Muscle layer of colon (tissue), 2 donors: ENCODE measurements around the gene FARP1.

ENCODE experiments used
- H3K27ac ChIP-seq: one replicate; pipeline ENCODE4 v1.7.0; 2013; ENCODE audit warnings: low read depth, mild to moderate bottlenecking, low read length, moderate library complexity
- H3K27me3 ChIP-seq, 2 donors: one replicate each; pipeline ENCODE4 v1.7.0; 2013; ENCODE audit warnings: low read length in 2 of 2, mild to moderate bottlenecking in 2 of 2; ENCODE audit not compliant: insufficient read depth in 2 of 2, control insufficient read depth in 1 of 2
- H3K36me3 ChIP-seq: one replicate; pipeline ENCODE4 v1.7.0; 2013; ENCODE audit warnings: mild to moderate bottlenecking, low read length; ENCODE audit not compliant: insufficient read depth
- H3K4me1 ChIP-seq: one replicate; pipeline ENCODE4 v1.7.0; 2013; ENCODE audit warnings: mild to moderate bottlenecking, low read length; ENCODE audit not compliant: insufficient read depth
- H3K4me3 ChIP-seq, 2 donors: one replicate each; pipeline ENCODE4 v1.7.0; 2013; ENCODE audit warnings: low read length in 2 of 2, low read depth in 1 of 2, mild to moderate bottlenecking in 1 of 2, moderate library complexity in 1 of 2
- H3K9ac ChIP-seq: one replicate; pipeline ENCODE4 v1.7.0; 2013; ENCODE audit warnings: low read length
- H3K9me3 ChIP-seq: one replicate; pipeline ENCODE4 v1.7.0; 2013; ENCODE audit warnings: mild to moderate bottlenecking, low read length
- donor health status: abdominal sarcoma.
- donor health status: Adenocarcinoma of cecum.

Gene FARP1

GRCh38 chr13:98195054-98195791 lies 52.3 kb downstream of the FARP1 start:
- H3K36me3 ChIP-seq, result no peaks in the 10 kb centered on the region
- peaks cover 13% of the 10 kb centered on the region for H3K4me1 ChIP-seq
- no peaks in the 10 kb centered on the region for H3K9me3 ChIP-seq
- H3K27me3 ChIP-seq, result no peaks in the 10 kb centered on the region
- H3K4me3 ChIP-seq, result no peak overlapping the region
- peak overlapping the region; percentile 3 for H3K27ac ChIP-seq
- H3K9ac ChIP-seq, result no peak overlapping the region

- H3K27me3 ChIP-seq, result no peaks in the 10 kb centered on the region
- H3K9ac ChIP-seq, result no peak overlapping the region
- H3K27ac ChIP-seq, result no peak overlapping the region
Measured at GRCh38 chr13:98198683-98199082, 55.8 kb downstream of the FARP1 start.

GRCh38 chr13:98199480-98199879 lies 56.6 kb downstream of the FARP1 start:
- Histone ChIP-seq H3K27ac (no peak overlapping the region), H3K27me3 (no peaks in the 10 kb centered on the region), H3K4me1 (peaks cover 35% of the 10 kb centered on the region), H3K9me3 (no peaks in the 10 kb centered on the region), H3K9ac (no peak overlapping the region), H3K4me3 (no peak overlapping the region), H3K36me3 (no peaks in the 10 kb centered on the region)

More at GRCh38 chr13:98198683-98199082, 55.8 kb downstream of the FARP1 start:
- Histone ChIP-seq H3K9me3 (no peaks in the 10 kb centered on the region), H3K4me1 (peaks cover 31% of the 10 kb centered on the region), H3K36me3 (no peaks in the 10 kb centered on the region), H3K4me3 (no peak overlapping the region)

- no peaks in the 10 kb centered on the region for H3K27me3 ChIP-seq
- peaks cover 35% of the 10 kb centered on the region for H3K4me1 ChIP-seq
- H3K9me3 ChIP-seq, result no peaks in the 10 kb centered on the region
- no peak overlapping the region for H3K4me3 ChIP-seq
- H3K9ac ChIP-seq, result no peak overlapping the region
- no peak overlapping the region for H3K27ac ChIP-seq
- H3K36me3 ChIP-seq, result no peaks in the 10 kb centered on the region
Measured at GRCh38 chr13:98200211-98200878, 57.5 kb downstream of the FARP1 start.

GRCh38 chr13:98201189-98201588 lies 58.3 kb downstream of the FARP1 start:
- H3K27ac ChIP-seq, result no peak overlapping the region
- H3K4me1 ChIP-seq, result peaks cover 35% of the 10 kb centered on the region
- H3K9ac ChIP-seq, result no peak overlapping the region

GRCh38 chr13:98201984-98202383 lies 59.1 kb downstream of the FARP1 start:
- no peaks in the 10 kb centered on the region for H3K27me3 ChIP-seq
- no peak overlapping the region for H3K4me3 ChIP-seq
- peak overlapping the region; percentile 81 for H3K27ac ChIP-seq
- no peak overlapping the region for H3K9ac ChIP-seq
- H3K4me1 ChIP-seq, result peaks cover 41% of the 10 kb centered on the region
- no peaks in the 10 kb centered on the region for H3K9me3 ChIP-seq
- no peaks in the 10 kb centered on the region for H3K36me3 ChIP-seq

More at GRCh38 chr13:98201189-98201588, 58.3 kb downstream of the FARP1 start:
- Histone ChIP-seq H3K4me3 (no peak overlapping the region), H3K36me3 (no peaks in the 10 kb centered on the region), H3K27me3 (no peaks in the 10 kb centered on the region), H3K9me3 (no peaks in the 10 kb centered on the region)

- Histone ChIP-seq H3K4me1 (peaks cover 53% of the 10 kb centered on the region), H3K27ac (no peak overlapping the region)
Measured at GRCh38 chr13:98203646-98204326, 60.9 kb downstream of the FARP1 start.

GRCh38 chr13:98204546-98204945 lies 61.7 kb downstream of the FARP1 start:
- Histone ChIP-seq H3K27me3 (no peaks in the 10 kb centered on the region), H3K9me3 (no peaks in the 10 kb centered on the region), H3K4me1 (peaks cover 51% of the 10 kb centered on the region), H3K9ac (no peak overlapping the region), H3K4me3 (no peak overlapping the region), H3K27ac (no peak overlapping the region), H3K36me3 (no peaks in the 10 kb centered on the region)

More at GRCh38 chr13:98203646-98204326, 60.9 kb downstream of the FARP1 start:
- H3K9ac ChIP-seq, result no peak overlapping the region
- H3K27me3 ChIP-seq, result no peaks in the 10 kb centered on the region
- no peaks in the 10 kb centered on the region for H3K9me3 ChIP-seq
- no peak overlapping the region for H3K4me3 ChIP-seq
- H3K36me3 ChIP-seq, result no peaks in the 10 kb centered on the region

- no peaks in the 10 kb centered on the region for H3K36me3 ChIP-seq
- H3K27me3 ChIP-seq, result no peaks in the 10 kb centered on the region
- H3K9ac ChIP-seq, result no peak overlapping the region
- no peaks in the 10 kb centered on the region for H3K9me3 ChIP-seq
- H3K27ac ChIP-seq, result peak overlapping the region; percentile 78
- H3K4me1 ChIP-seq, result peaks cover 34% of the 10 kb centered on the region
- no peak overlapping the region for H3K4me3 ChIP-seq
Measured at GRCh38 chr13:98206946-98207345, 64.1 kb downstream of the FARP1 start.

GRCh38 chr13:98207416-98207815 lies 64.5 kb downstream of the FARP1 start:
- peaks cover 29% of the 10 kb centered on the region for H3K4me1 ChIP-seq
- H3K9me3 ChIP-seq, result no peaks in the 10 kb centered on the region
- H3K9ac ChIP-seq, result no peak overlapping the region
- no peaks in the 10 kb centered on the region for H3K27me3 ChIP-seq
- H3K36me3 ChIP-seq, result no peaks in the 10 kb centered on the region
- H3K27ac ChIP-seq, result peak overlapping the region; percentile 78
- no peak overlapping the region for H3K4me3 ChIP-seq

- Histone ChIP-seq H3K36me3 (no peaks in the 10 kb centered on the region), H3K4me1 (peaks cover 27% of the 10 kb centered on the region), H3K27me3 (no peaks in the 10 kb centered on the region), H3K4me3 (no peak overlapping the region), H3K9ac (no peak overlapping the region), H3K27ac (peak overlapping the region; percentile 48), H3K9me3 (no peaks in the 10 kb centered on the region)
Measured at GRCh38 chr13:98208606-98209005, 65.7 kb downstream of the FARP1 start.
